Adrenal gland (tissue), 5 donors: ENCODE data around the gene SPNS2.

Experiments
- CTCF ChIP-seq, 6 experiments: fragments of 450-650 bp in 4 of 6; fragments of 200-600 bp in 2 of 6; sonication (generic) in 1 of 6; IDR thresholded peaks; 1 replicate in 5 of 6; 2 replicates in 1 of 6; pipeline versions ENCODE4 v1.5.1 to v1.8.0; 2016 to 2021; ENCODE audit warnings: antibody characterized with exemption in 6 of 6, mild to moderate bottlenecking in 2 of 6, moderate library complexity in 1 of 6
- POLR2A ChIP-seq, 2 donors: fragments of 450-650 bp; IDR thresholded peaks; one replicate each; pipeline ENCODE4 v1.6.1; 2017; ENCODE audit warnings: antibody characterized with exemption in 2 of 2, mild to moderate bottlenecking in 2 of 2, moderate library complexity in 1 of 2
- donor health status: DM: no; HTN: no; CAD: no.

GRCh38 chr17:4510618-4510941 lies 11.9 kb downstream of the SPNS2 start:
- TF ChIP-seq POLR2A (IDR thresholded peaks at IDR 0.05) (no peak), CTCF (IDR thresholded peaks at IDR 0.05) (no peak)
